ENCODE measurements around the gene NGEF.

- TF ChIP-seq CTCF (conservative IDR thresholded peaks at IDR 0.05; ENCODE audit: low read depth, low read length) = no peak
- TF ChIP-seq EZH2 (IDR thresholded peaks at IDR 0.05; ENCODE audit: low read length, unreplicated experiment) = no peak
- TF ChIP-seq EZH2phosphoT487 (IDR thresholded peaks at IDR 0.05; ENCODE audit: borderline replicate concordance, low read length) = no peak
Observed at GRCh38 chr2:233011702-233012131, 1.3 kb downstream of the NGEF start.
